SK-N-SH (cell line): ENCODE data around the gene RFWD3.

Source experiments
- CHD2 ChIP-seq: fragments of 150-350 bp; IDR thresholded peaks from 2 replicates; pipeline ENCODE4 v1.6.1; 2018; ENCODE audit warnings: low read length; ENCODE audit not compliant: partially characterized antibody
- GABPA ChIP-seq: IDR thresholded peaks from 2 replicates; pipeline ENCODE4 v1.4.0; 2012; ENCODE audit warnings: low read depth, mild to moderate bottlenecking
- JUND ChIP-seq: IDR thresholded peaks from 2 replicates; pipeline ENCODE4 v1.4.0; 2012
- MXI1 ChIP-seq: IDR thresholded peaks from 2 replicates; pipeline ENCODE4 v1.6.1; 2012; ENCODE audit warnings: mild to moderate bottlenecking, low read depth, low read length, improper control_type of control experiment
- RFX5 ChIP-seq: IDR thresholded peaks from 2 replicates; pipeline ENCODE4 v1.6.1; 2012; ENCODE audit warnings: mild to moderate bottlenecking, improper control_type of control experiment, low read length
- SMC3 ChIP-seq: IDR thresholded peaks from 2 replicates; pipeline ENCODE4 v1.6.1; 2012; ENCODE audit warnings: low read depth, low read length, improper control_type of control experiment
- YY1 ChIP-seq: IDR thresholded peaks from 2 replicates; pipeline ENCODE4 v1.4.0; 2012; ENCODE audit warnings: low read depth, mild to moderate bottlenecking
- ZBTB33 ChIP-seq: IDR thresholded peaks from 2 replicates; pipeline ENCODE4 v1.4.0; 2012; ENCODE audit warnings: low read depth, borderline replicate concordance
- TF ChIP-seq, protein P1 (sequence below): fragments of 200-600 bp; sonication (generic); IDR thresholded peaks from 2 replicates; pipeline ENCODE4 v1.6.1; 2017; ENCODE audit warnings: antibody characterized with exemption, mild to moderate bottlenecking, moderate library complexity
- TF ChIP-seq, protein P2 (sequence below): fragments of 150-350 bp; IDR thresholded peaks from 2 replicates; pipeline ENCODE4 v1.6.1; 2016; ENCODE audit warnings: mild to moderate bottlenecking, low read depth, low read length

GRCh38 chr16:74633686-74634085, 33.0 kb downstream of the RFWD3 start:
- TF ChIP-seq CHD2 = no peak
- no peak for TF ChIP-seq ZBTB33
- TF ChIP-seq, protein P1, sequence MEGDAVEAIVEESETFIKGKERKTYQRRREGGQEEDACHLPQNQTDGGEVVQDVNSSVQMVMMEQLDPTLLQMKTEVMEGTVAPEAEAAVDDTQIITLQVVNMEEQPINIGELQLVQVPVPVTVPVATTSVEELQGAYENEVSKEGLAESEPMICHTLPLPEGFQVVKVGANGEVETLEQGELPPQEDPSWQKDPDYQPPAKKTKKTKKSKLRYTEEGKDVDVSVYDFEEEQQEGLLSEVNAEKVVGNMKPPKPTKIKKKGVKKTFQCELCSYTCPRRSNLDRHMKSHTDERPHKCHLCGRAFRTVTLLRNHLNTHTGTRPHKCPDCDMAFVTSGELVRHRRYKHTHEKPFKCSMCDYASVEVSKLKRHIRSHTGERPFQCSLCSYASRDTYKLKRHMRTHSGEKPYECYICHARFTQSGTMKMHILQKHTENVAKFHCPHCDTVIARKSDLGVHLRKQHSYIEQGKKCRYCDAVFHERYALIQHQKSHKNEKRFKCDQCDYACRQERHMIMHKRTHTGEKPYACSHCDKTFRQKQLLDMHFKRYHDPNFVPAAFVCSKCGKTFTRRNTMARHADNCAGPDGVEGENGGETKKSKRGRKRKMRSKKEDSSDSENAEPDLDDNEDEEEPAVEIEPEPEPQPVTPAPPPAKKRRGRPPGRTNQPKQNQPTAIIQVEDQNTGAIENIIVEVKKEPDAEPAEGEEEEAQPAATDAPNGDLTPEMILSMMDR = no peak
- TF ChIP-seq, protein P2, sequence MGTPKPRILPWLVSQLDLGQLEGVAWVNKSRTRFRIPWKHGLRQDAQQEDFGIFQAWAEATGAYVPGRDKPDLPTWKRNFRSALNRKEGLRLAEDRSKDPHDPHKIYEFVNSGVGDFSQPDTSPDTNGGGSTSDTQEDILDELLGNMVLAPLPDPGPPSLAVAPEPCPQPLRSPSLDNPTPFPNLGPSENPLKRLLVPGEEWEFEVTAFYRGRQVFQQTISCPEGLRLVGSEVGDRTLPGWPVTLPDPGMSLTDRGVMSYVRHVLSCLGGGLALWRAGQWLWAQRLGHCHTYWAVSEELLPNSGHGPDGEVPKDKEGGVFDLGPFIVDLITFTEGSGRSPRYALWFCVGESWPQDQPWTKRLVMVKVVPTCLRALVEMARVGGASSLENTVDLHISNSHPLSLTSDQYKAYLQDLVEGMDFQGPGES = no peak
- no peak for TF ChIP-seq SMC3
- TF ChIP-seq YY1 = no peak
- no peak for TF ChIP-seq RFX5
- TF ChIP-seq GABPA = no peak
- no peak for TF ChIP-seq JUND
- TF ChIP-seq MXI1 = no peak
